ENCODE results near the gene PLD4.
"Not testable (repeated sequence)": the region's sequence is repeated elsewhere in the genome, so short reads cannot be mapped to it uniquely, and the experiment has no call there.

PLD4 gene

DNA sequence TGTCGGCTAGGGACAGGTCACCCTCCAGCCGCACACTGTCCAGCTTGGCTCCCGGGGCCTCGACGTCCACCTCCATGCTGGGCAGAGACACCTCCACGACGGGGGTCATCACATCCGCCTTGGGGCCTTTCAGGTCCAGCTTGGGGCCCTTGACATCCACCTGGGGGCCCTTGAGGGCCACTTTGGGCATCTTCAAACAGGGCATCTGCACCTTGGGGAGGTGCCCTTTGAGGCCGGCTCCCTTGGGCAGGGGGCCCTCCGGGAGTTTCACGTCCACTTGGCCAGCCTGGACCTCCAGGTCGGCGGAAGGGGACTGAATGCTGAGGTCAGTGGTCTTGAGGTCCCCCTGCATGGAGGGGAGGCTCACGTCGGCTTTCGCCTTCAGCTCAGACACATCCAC lies 17.9 kb downstream of the PLD4 start:
- no peak for DNase-seq

DNA sequence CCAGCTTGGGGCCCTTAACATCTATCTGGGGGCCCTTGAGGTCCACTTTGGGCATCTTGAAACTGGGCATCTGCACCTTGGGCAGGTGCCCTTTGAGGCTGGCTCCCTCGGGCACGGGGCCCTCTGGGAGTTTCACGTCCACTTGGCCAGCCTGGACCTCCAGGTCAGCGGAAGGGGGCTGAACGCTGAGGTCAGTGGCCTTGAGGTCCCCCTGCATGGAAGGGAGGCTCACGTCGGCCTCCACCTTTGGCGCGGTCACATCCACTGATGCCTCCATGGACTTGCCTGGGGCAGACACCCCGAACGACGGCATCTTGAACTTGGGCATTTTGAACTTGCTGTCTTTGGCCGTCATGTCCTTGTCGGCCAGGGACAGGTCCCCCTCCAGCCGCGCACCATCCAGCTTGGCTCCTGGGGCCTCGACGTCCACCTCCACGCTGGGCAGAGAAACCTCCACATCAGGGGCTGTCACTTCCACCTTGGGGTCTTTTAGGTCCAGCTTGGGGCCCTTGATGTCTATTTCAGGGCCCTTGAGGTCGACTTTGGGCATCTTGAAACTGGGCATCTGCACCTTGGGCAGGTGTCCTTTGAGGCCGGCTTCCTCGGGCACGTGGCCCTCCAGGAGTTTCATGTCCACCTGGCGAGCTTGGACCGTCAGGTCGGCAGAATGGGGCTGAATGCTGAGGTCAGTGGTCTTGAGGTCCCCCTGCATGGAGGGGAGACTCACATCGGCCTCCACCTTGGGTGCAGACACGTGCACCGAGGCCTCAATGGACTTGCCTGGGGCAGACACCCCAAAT lies 18.7 kb downstream of the PLD4 start:
- not testable (repeated sequence) for DNase-seq

DNA sequence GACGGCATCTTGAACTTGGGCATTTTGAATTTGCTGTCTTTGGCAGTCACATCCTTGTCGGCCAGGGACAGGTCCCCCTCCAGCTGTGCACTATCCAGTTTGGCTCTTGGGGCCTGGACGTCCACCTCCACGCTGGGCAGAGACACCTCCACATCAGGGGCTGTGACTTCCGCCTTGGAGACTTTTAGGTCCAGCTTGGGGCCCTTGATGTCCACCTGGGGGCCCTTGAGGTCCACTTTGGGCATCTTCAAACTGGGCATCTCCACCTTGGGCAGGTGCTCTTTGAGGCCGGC lies 19.3 kb downstream of the PLD4 start:
- DNase-seq: not testable (repeated sequence)

DNA sequence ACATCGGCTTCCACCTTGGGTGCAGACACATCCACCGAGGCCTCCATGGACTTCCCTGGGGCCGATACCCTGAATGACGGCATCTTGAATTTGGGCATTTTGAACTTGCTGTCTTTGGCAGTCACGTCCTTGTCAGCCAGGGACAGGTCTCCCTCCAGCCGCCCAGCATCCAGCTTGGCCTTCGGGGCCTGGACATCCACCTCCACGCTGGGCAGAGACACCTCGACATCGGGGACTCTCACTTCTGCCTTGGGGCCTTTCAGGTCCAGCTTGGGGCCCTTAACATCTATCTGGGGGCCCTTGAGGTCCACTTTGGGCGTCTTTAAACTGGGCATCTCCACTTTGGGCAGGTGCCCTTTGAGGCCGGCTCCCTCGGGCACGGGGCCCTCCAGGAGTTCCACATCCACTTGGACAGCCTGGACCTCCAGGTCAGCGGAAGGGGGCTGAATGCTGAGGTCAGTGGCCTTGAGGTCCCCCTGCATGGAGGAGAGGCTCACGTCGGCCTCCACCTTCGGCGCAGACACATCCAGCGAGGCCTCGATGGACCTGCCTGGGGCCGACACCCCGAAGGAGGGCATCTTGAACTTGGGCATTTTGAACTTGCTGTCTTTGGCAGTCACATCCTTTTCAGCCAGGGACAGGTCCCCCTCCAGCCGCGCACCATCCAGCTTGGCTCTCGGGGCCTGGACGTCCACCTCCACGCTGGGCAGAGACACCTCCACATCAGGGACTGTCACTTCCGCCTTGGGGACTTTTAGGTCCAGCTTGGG lies 19.9 kb downstream of the PLD4 start:
- not testable (repeated sequence) for DNase-seq

DNA sequence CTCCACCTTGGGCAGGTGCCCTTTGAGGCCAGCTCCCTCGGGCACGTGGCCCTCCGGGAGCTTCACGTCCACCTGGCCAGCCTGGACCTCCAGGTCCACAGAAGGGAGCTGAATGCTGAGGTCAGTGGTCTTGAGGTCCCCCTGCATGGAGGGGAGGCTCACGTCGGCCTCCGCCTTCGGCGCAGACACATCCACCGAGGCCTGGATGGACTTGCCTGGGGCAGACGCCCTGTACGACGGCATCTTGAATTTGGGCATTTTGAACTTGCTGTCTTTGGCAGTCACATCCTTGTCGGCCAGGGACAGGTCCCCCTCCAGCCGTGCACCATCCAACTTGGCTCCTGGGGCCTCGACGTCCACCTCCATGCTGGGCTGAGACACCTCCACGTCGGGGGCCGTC lies 20.6 kb downstream of the PLD4 start:
- not testable (repeated sequence) for DNase-seq

DNA sequence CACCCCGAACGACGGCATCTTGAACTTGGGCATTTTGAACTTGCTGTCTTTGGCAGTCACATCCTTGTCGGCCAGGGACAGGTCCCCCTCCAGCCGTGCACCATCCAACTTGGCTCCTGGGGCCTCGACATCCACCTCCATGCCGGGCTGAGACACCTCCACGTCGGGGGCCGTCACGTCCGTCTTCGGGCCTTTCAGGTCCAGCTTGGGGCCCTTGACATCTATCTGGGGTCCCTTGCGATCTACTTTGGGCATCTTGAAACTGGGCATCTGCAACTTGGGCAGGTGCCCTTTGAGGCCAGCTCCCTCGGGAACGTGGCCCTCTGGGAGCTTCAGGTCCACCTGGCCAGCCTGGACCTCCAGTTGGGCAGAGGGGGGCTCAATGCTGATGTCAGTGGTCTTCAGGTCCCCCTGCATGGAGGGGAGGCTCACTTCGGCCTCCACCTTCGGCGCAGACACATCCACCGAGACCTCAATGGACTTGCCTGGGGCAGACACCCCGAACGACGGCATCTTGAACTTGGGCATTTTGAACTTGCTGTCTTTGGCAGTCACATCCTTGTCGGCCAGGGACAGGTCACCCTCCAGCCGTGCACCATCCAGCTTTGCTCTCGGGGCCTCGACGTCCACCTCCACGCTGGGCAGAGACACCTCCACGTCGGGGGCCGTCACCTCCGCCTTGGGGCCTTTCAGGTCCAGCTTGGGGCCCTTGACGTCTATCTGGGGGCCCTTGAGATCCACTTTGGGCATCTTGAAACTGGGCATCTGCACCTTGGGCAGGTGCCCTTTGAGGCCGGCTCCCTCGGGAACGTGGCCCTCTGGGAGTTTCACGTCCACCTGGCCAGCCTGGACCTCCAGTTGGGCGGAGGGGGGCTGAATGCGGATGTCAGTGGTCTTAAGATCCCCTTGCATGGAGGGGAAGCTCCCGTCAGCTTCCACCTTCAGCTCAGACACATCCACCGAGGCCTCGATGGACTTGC lies 21.6 kb downstream of the PLD4 start:
- not testable (repeated sequence) for DNase-seq

DNA sequence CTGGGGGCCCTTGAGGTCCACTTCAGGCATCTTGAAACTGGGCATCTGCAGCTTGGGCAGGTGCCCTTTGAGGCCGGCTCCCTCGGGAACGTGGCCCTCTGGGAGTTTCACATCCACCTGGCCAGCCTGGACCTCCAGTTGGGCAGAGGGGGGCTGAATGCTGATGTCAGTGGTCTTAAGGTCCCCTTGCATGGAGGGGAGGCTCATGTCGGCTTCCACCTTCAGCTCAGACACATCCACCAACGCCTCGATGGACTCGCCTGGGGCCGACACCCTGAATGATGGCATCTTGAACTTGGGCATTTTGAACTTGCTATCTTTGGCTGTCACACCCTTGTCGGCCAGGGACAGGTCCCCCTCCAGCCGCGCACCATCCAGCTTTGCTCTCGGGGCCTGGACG lies 22.5 kb downstream of the PLD4 start:
- DNase-seq: not testable (repeated sequence)

DNA sequence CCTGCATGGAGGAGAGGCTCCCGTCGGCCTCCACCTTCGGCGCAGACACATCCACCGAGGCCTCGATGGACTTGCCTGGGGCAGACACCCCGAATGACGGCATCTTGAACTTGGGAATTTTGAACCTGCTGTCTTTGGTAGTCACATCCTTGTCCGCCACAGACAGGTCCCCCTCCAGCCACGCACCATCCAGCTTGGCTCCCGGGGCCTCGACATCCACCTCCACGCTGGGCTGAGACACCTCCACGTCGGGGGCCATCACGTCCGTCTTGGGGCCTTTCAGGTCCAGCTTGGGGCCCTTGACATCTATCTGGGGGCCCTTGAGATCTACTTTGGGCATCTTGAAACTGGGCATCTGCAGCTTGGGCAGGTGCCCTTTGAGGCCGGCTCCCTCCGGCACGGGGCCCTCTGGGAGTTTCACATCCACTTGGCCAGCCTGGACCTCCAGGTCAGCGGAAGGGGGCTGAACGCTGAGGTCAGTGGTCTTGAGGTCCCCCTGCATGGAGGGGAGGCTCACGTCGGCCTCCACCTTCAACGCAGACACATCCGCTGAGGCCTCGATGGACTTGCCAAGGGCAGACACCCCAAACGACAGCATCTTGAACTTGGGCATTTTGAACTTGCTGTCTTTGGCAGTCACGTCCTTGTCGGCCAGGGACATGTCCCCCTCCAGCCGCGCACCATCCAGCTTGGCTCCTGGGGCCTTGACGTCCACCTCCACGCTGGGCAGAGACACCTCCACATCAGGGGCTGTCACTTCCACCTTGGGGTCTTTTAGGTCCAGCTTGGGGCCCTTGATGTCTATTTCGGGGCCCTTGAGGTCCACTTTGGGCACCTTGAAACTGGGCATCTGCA lies 23.4 kb downstream of the PLD4 start:
- not testable (repeated sequence) for DNase-seq

DNA sequence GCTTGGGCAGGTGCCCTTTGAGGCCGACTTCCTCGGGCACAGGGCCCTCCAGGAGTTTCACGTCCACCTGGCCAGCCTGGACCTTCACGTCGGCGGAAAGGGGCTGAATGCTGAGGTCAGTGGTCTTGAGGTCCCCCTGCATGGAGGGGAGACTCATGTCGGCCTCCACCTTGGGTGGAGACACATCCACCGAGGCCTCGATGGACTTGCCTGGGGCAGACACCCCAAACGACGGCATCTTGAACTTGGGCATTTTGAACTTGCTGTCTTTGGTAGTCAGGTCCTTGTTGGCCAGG lies 24.0 kb downstream of the PLD4 start:
- no peak for DNase-seq

DNA sequence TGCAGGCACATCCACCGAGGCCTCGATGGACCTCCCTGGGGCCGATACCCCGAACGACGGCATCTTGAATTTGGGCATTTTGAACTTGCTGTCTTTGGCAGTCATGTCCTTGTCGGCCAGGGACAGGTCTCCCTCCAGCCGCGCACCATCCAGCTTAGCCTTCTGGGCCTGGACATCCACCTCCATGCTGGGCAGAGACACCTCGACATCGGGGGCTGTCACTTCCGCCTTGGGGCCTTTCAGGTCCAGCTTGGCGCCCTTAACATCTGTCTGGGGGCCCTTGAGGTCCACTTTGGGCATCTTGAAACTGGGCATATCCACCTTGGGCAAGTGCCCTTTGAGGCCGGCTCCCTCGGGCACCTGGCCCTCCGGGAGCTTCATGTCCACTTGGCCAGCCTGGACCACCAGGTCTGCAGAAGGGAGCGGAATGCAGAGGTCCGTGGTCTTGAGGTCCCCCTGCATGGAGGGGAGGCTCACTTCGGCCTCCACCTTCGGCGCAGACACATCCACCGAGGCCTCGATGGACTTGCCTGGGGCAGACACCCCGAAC lies 24.8 kb downstream of the PLD4 start:
- not testable (repeated sequence) for DNase-seq

DNA sequence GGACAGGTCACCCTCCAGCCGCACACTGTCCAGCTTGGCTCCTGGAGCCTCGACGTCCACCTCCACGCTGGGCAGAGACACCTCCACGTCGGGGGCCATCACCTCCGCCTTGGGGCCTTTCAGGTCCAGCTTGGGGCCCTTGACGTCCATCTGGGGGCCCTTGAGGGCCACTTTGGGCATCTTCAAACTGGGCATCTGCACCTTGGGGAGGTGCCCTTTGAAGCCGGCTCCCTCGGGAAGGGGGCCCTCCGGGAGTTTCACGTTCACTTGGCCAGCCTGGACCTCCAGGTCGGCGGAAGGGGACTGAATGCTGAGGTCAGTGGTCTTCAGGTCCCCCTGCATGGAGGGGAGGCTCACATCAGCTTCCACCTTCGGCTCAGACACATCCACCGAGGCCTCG lies 25.3 kb downstream of the PLD4 start:
- DNase-seq: no peak

DNA sequence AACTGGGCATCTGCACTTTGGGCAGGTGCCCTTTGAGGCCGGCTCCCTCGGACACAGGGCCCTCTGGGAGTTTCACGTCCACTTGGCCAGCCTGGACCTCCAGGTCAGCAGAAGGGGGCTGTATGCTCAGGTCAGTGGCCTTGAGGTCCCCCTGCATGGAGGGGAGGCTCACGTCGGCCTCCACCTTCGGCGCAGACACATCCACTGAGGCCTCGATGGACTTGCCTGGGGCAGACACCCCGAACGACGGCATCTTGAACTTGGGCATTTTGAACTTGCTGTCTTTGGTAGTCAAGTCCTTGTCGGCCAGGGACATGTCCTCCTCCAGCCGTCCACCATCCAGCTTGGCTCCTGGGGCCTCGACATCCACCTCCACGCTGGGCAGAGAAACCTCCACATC lies 26.0 kb downstream of the PLD4 start:
- DNase-seq: not testable (repeated sequence)

DNA sequence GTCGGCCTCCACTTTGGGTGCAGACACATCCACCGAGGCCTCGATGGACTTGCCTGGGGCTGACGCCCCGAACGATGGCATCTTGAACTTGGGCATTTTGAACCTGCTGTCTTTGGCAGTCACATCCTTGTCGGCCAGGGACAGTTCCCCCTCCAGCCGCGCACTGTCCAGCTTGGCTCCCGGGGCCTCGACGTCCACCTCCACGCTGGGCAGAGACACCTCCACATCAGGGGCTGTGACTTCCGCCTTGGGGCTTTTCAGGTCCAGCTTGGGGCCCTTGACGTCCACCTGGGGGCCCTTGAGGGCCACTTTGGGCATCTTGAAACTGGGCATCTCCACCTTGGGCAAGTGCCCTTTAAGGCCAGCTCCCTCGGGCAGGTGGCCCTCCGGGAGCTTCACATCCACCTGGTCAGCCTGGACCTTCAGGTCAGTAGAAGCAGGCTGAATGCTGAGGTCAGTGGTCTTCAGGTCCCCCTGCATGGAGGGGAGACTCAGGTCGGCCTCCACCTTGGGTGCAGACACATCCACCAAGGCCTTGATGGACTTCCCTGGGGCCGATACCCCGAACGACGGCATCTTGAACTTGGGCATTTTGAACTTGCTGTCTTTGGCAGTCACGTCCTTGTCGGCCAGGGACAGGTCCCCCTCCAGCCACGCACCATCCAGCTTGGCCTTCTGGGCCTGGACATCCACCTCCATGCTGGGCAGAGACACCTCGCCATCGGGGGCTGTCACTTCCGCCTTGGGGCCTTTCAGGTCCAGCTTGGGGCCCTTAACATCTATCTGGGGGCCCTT lies 27.4 kb downstream of the PLD4 start:
- not testable (repeated sequence) for DNase-seq

DNA sequence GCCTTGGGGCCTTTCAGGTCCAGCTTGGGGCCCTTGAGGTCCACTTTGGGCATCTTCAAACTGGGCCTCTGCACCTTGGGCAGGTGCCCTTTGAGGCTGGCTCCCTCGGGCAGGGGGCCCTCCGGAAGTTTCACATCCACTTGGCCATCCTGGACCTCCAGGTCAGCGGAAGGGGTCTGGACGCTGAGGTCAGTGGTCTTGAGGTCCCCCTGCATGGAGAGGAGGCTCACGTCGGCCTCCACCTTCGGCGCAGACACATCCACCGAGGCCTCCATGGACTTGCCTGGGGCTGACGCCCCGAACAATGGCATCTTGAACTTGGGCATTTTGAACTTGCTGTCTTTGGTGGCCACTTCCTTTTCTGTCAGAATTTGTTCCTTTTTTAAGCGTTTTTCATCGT lies 28.4 kb downstream of the PLD4 start:
- DNase-seq: no peak

DNA sequence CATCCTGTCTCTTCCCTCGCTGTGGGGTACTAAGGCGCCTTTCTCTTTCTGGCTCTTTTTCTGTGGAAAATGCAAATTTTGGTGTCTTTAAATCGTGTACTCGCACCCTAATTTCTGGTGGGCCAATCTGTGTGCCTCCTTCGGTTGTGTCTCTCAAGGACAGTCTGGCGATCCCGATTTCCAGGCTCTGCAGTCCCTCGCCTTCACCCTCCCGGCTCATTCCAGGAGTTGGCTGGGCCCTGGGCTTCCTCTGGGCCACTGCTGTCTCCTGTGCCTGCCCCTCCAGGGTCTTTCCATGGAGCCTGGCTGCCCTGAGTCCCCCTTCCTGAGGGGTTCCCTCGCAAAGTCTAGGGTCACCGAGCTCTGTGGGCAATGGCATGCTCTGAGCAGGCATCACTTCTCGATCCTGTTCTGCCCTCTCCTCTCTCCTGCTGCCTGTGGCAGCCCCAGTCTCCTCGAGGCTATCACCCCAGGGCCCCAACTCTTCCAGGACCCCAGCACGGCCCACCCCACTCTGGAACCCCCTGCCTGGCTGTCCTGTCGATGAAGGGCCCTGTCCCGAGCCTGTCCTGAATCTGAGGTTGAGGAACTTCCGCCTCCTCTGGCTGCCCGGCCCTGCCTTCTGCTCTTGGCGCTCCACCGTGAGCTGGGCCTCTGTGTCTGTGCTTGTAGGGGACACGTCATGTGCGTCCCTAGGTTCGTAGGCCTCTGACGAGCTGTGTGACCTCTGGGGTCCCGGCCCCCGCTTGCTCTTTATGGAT lies 29.4 kb downstream of the PLD4 start:
- no peak for DNase-seq

DNA sequence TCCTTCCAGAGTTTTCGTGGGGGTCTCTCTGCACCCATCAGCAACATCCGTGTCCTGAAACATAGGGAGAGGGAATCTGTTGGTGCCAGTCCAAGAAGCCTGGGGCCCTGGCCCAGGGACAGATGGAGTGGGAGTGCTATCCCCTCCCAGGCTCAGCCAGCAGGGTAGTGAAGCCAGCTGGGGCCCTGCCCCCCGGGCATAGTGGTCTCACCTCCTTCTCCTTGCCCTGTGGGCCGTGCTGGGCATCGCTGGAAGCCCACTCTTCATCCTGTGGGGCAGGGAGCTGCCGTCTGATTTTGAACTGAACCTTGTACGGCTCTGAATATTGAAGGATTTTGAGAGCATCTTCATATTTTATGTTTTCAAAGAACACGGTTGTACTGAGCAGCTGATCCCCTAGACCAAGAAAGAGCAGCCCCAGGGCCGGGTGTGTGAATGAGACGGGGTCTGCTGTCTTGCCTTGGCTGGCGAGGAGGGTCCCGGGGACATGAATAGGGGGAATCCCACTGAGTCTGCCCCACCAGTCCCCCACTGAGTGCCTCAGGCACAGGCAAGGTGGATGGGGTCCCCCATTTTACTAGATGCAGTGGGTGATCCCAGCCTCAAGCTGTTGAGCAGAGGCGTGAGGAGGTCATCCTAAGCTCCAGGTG lies 30.2 kb downstream of the PLD4 start:
- no peak for DNase-seq

DNA sequence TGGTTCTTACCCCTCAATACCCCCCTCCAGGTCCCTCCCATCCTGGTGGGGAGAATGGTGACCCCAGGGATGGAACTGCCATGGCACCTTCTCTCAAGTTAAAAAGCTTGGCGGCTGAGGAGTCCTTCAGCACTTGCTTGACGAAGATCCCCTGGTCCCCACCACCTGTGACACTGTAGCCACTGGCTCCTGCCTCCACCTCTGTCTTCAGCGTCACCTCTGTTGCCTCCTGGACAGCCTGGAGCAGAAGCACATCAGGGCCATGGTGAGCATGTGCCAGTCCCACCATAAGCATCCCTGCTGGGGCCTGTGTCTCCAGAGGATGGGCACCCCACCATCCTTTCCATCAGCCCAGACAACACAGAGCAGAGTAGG lies 30.7 kb downstream of the PLD4 start:
- no peak for DNase-seq

DNA sequence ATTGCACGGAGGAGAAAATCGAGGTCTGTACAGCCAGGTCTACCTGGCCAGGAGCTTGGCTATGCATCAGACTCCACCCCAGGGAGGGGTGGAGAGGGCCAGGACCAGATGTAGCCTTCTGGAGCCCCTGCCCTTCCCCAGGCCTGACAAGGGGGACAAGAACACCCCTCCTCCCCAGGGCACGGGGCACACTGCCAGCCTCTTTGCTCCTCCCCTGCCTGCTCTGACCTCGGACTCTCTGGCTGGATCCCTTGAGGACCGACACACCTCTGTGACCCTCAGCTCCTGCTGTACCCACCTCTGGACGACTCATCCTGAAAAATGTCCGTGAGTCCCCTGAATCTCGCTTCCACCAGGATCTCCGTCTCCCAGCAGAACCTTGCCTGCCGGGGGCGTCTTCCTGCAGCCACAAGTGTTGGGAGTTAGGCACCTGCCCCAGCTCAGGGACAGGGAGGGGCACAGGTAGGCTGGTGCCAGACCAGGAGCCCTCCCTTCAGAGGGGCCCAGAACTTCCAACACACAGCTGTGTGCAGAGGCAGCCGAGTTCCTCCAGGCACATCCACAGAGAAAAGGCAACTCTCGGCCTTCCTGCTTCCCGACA lies 31.7 kb downstream of the PLD4 start:
- no peak for DNase-seq

All from CD4-positive, alpha-beta T cell treated with Interleukin-17A for 1 hour (primary cell).